ENCODE measurements around the gene ZFP62.
A peak's percentile ranks its signal among the peaks of the same experiment; 100 is the strongest.
"Not testable (repeated sequence)": the region's sequence is repeated elsewhere in the genome, so short reads cannot be mapped to it uniquely, and the experiment has no call there.

Gene ZFP62

GRCh38 chr5:180860887-180861822, at the start of gene ZFP62:
Gene ZFP62, minus strand, starts transcription at chr5:180861276. Its CDS starts 57 bp downstream, at chr5:180861219.
- peaks cover 40% of the 10 kb centered on the region for H3K36me3 Mint-ChIP-seq (ENCODE audit: low read depth)
- peak; percentile 91 for DNase-seq
- no peaks in the 10 kb centered on the region for H3K9me3 Mint-ChIP-seq
- H3K4me3 Mint-ChIP-seq = peak within 1 kb of the TSS; percentile 88
- no peaks in the 10 kb centered on the region for H3K27me3 Mint-ChIP-seq
- H3K4me1 Mint-ChIP-seq (ENCODE audit: low read depth) = peaks cover 23% of the 10 kb centered on the region
- H3K27ac Mint-ChIP-seq = peak within 1 kb of the TSS; percentile 96

- peaks cover 5% of the 10 kb centered on the region for H3K4me1 Mint-ChIP-seq (ENCODE audit: low read depth)
- H3K27ac Mint-ChIP-seq = no peak overlapping the region
- no peak overlapping the region for H3K4me3 Mint-ChIP-seq
- no peaks in the 10 kb centered on the region for H3K36me3 Mint-ChIP-seq (ENCODE audit: low read depth)
- peaks cover 38% of the 10 kb centered on the region for H3K27me3 Mint-ChIP-seq
- no peak for DNase-seq
- H3K9me3 Mint-ChIP-seq = no peaks in the 10 kb centered on the region
Observed at GRCh38 chr5:180910735-180911134, 49.7 kb upstream of the ZFP62 start.

GRCh38 chr5:180910182-180910581, 49.1 kb upstream of the ZFP62 start:
- H3K27me3 Mint-ChIP-seq = peaks cover 38% of the 10 kb centered on the region
- H3K9me3 Mint-ChIP-seq = no peaks in the 10 kb centered on the region
- no peak overlapping the region for H3K27ac Mint-ChIP-seq
- DNase-seq = no peak
- no peaks in the 10 kb centered on the region for H3K36me3 Mint-ChIP-seq (ENCODE audit: low read depth)
- no peak overlapping the region for H3K4me3 Mint-ChIP-seq
- H3K4me1 Mint-ChIP-seq (ENCODE audit: low read depth) = peaks cover 5% of the 10 kb centered on the region

- Mint-ChIP-seq H3K36me3 (ENCODE audit: low read depth) (no peaks in the 10 kb centered on the region), H3K27me3 (peaks cover 38% of the 10 kb centered on the region), H3K27ac (no peak overlapping the region), H3K4me1 (ENCODE audit: low read depth) (peaks cover 5% of the 10 kb centered on the region), H3K9me3 (no peaks in the 10 kb centered on the region), H3K4me3 (no peak overlapping the region)
- DNase-seq = no peak
Observed at GRCh38 chr5:180909782-180910181, 48.7 kb upstream of the ZFP62 start.

GRCh38 chr5:180908998-180909731, 48.1 kb upstream of the ZFP62 start:
- no peak overlapping the region for H3K4me3 Mint-ChIP-seq
- H3K4me1 Mint-ChIP-seq (ENCODE audit: low read depth) = peaks cover 5% of the 10 kb centered on the region

GRCh38 chr5:180908400-180908799, 47.3 kb upstream of the ZFP62 start:
- H3K27me3 Mint-ChIP-seq = peaks cover 38% of the 10 kb centered on the region
- DNase-seq = no peak
- H3K36me3 Mint-ChIP-seq (ENCODE audit: low read depth) = no peaks in the 10 kb centered on the region
- H3K4me1 Mint-ChIP-seq (ENCODE audit: low read depth) = peaks cover 5% of the 10 kb centered on the region
- H3K9me3 Mint-ChIP-seq = no peaks in the 10 kb centered on the region
- no peak overlapping the region for H3K4me3 Mint-ChIP-seq
- H3K27ac Mint-ChIP-seq = no peak overlapping the region

More at GRCh38 chr5:180908998-180909731, 48.1 kb upstream of the ZFP62 start:
- Mint-ChIP-seq H3K27ac (no peak overlapping the region), H3K9me3 (no peaks in the 10 kb centered on the region), H3K27me3 (peaks cover 38% of the 10 kb centered on the region), H3K36me3 (ENCODE audit: low read depth) (no peaks in the 10 kb centered on the region)
- DNase-seq = no peak

- H3K27me3 Mint-ChIP-seq = no peaks in the 10 kb centered on the region
- peak overlapping the region; percentile 87 for H3K27ac Mint-ChIP-seq
- H3K4me3 Mint-ChIP-seq = no peak overlapping the region
Observed at GRCh38 chr5:180901319-180902009, 40.4 kb upstream of the ZFP62 start.

GRCh38 chr5:180900178-180900577, 39.1 kb upstream of the ZFP62 start:
- no peaks in the 10 kb centered on the region for H3K27me3 Mint-ChIP-seq
- no peak overlapping the region for H3K27ac Mint-ChIP-seq

More at GRCh38 chr5:180901319-180902009, 40.4 kb upstream of the ZFP62 start:
- no peak for DNase-seq
- Mint-ChIP-seq H3K9me3 (no peaks in the 10 kb centered on the region), H3K4me1 (ENCODE audit: low read depth) (peaks cover 7% of the 10 kb centered on the region), H3K36me3 (ENCODE audit: low read depth) (no peaks in the 10 kb centered on the region)

GRCh38 chr5:180898621-180899246, 37.7 kb upstream of the ZFP62 start, which contains the start of gene BTNL8:
Gene BTNL8, plus strand, starts transcription at chr5:180899159. Its CDS starts 152 bp downstream, at chr5:180899311.
- DNase-seq = no peak
- H3K27me3 Mint-ChIP-seq = no peaks in the 10 kb centered on the region
- peaks cover 7% of the 10 kb centered on the region for H3K4me1 Mint-ChIP-seq (ENCODE audit: low read depth)
- no peaks in the 10 kb centered on the region for H3K9me3 Mint-ChIP-seq
- H3K27ac Mint-ChIP-seq = no peak within 1 kb of the TSS
- no peaks in the 10 kb centered on the region for H3K36me3 Mint-ChIP-seq (ENCODE audit: low read depth)
- no peak within 1 kb of the TSS for H3K4me3 Mint-ChIP-seq

More at GRCh38 chr5:180900178-180900577, 39.1 kb upstream of the ZFP62 start:
- Mint-ChIP-seq H3K4me3 (no peak overlapping the region), H3K4me1 (ENCODE audit: low read depth) (peaks cover 7% of the 10 kb centered on the region), H3K9me3 (no peaks in the 10 kb centered on the region), H3K36me3 (ENCODE audit: low read depth) (no peaks in the 10 kb centered on the region)
- no peak for DNase-seq

- peaks cover 21% of the 10 kb centered on the region for H3K27me3 Mint-ChIP-seq
- H3K4me1 Mint-ChIP-seq (ENCODE audit: low read depth); H3K27ac Mint-ChIP-seq; H3K9me3 Mint-ChIP-seq; DNase-seq; H3K36me3 Mint-ChIP-seq (ENCODE audit: low read depth); H3K4me3 Mint-ChIP-seq: not testable (repeated sequence)
Observed at GRCh38 chr5:180895330-180895729, 34.3 kb upstream of the ZFP62 start.

GRCh38 chr5:180889381-180889780, 28.3 kb upstream of the ZFP62 start:
- no peak for DNase-seq
- no peaks in the 10 kb centered on the region for H3K9me3 Mint-ChIP-seq
- H3K4me1 Mint-ChIP-seq (ENCODE audit: low read depth) = no peaks in the 10 kb centered on the region
- no peak overlapping the region for H3K27ac Mint-ChIP-seq
- no peak overlapping the region for H3K4me3 Mint-ChIP-seq
- no peaks in the 10 kb centered on the region for H3K36me3 Mint-ChIP-seq (ENCODE audit: low read depth)
- H3K27me3 Mint-ChIP-seq = peaks cover 54% of the 10 kb centered on the region

GRCh38 chr5:180885845-180886529, 24.9 kb upstream of the ZFP62 start:
- DNase-seq; H3K4me3 Mint-ChIP-seq; H3K36me3 Mint-ChIP-seq (ENCODE audit: low read depth); H3K4me1 Mint-ChIP-seq (ENCODE audit: low read depth); H3K9me3 Mint-ChIP-seq; H3K27ac Mint-ChIP-seq: not testable (repeated sequence)
- H3K27me3 Mint-ChIP-seq = peaks cover 67% of the 10 kb centered on the region

- Mint-ChIP-seq H3K9me3 (no peaks in the 10 kb centered on the region), H3K36me3 (ENCODE audit: low read depth) (no peaks in the 10 kb centered on the region), H3K27me3 (no peaks in the 10 kb centered on the region), H3K4me1 (ENCODE audit: low read depth) (peaks cover 8% of the 10 kb centered on the region), H3K27ac (no peak overlapping the region), H3K4me3 (no peak overlapping the region)
- no peak for DNase-seq
Observed at GRCh38 chr5:180875860-180876426, 14.9 kb upstream of the ZFP62 start.

All from activated T-cell treated with anti-CD3 and anti-CD28 coated beads, Interleukin-2, amount 50 U/mL, for 24 hours (primary cell).